GM12801 (cell line): Measurements from ENCODE around the gene CENPP.

Experiments used
- TF ChIP-seq, protein P1 (sequence below): IDR thresholded peaks from one replicate; pipeline ENCODE4 v1.5.1; 2011; ENCODE audit warnings: control low read depth; ENCODE audit not compliant: insufficient read length; ENCODE audit errors: extremely low read depth

CENPP gene

DNA sequence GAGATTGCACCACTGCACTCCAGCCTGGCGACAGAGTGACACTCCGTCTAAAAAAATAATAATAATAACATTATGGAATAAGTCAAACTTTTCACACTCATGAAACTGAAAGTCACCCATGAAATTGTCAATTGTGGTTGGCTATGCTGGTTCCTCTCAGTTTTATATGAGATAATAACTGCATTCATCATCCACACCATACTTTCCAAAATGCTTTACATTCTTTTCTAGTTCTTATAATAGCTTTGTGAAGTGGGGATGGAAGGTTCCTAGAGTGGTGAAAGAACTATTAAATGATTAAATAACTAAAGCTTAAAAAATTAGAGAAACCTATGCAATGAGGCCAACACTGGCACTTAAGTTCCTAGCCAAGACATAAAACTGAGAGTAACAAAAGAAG, 169.1 kb downstream of the CENPP start:
- TF ChIP-seq, protein P1, sequence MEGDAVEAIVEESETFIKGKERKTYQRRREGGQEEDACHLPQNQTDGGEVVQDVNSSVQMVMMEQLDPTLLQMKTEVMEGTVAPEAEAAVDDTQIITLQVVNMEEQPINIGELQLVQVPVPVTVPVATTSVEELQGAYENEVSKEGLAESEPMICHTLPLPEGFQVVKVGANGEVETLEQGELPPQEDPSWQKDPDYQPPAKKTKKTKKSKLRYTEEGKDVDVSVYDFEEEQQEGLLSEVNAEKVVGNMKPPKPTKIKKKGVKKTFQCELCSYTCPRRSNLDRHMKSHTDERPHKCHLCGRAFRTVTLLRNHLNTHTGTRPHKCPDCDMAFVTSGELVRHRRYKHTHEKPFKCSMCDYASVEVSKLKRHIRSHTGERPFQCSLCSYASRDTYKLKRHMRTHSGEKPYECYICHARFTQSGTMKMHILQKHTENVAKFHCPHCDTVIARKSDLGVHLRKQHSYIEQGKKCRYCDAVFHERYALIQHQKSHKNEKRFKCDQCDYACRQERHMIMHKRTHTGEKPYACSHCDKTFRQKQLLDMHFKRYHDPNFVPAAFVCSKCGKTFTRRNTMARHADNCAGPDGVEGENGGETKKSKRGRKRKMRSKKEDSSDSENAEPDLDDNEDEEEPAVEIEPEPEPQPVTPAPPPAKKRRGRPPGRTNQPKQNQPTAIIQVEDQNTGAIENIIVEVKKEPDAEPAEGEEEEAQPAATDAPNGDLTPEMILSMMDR: no peak

- TF ChIP-seq, protein P1: no peak
These were observed 170.8 kb downstream of the CENPP start for GRCh38 chr9:92496396-92497176.

- TF ChIP-seq, protein P1: no peak
These were observed 173.9 kb downstream of the CENPP start for GRCh38 chr9:92499701-92500100.

- TF ChIP-seq, protein P1: no peak
These were observed 175.0 kb downstream of the CENPP start for GRCh38 chr9:92500725-92501124.

GRCh38 chr9:92501671-92502393, 176.1 kb downstream of the CENPP start:
- TF ChIP-seq, protein P1: no peak

DNA sequence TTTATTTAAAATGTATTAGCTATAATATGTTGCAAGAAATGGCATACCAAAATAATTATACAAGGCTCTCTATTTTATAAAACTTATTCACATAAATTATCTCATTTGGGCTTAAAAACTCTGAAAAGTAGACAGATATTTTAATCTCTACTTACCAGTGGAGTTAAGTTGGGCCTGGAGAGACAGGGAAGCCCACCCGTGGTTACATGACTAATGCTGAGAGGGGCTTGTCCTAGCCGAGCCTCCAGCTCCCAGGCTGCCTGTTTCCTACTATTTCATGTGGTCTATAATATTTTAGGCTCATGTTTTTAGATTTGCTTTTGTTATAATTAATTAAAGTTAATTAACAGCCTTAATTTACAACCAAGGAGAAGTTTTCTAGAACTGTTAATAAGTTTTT, 177.4 kb downstream of the CENPP start:
- TF ChIP-seq, protein P1: no peak

DNA sequence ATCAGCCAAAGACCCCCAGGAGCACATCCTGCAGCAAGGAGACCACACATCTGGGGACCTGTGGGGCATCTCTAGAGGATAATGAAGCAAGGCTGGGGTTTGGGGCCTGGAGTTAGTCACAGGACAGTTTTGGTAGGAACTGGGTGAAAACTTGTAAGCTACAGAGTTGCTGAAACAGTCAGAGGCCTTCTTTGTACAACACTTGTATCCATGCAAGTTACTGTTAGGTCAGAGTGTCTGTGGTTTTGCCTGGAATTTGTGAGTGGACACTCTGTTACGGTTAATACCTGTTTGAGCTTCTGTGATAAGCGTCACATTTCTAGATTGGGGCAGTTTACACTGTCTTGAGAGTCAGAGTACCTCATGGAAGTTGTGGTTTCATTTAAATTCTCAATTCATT, 179.1 kb downstream of the CENPP start:
- TF ChIP-seq, protein P1: no peak
